ENCODE measurements around the gene ARL6IP4. TPM values are rescaled to one million over a fixed set of nuclear protein-coding genes. Genes with fewer than 3 reads are reported as not detected.

ARL6IP4 gene
- total and polyA plus RNA-seq, 2 of the 4 experiments (the other 2 are of a cell fraction) = 161 to 254 TPM

DNA sequence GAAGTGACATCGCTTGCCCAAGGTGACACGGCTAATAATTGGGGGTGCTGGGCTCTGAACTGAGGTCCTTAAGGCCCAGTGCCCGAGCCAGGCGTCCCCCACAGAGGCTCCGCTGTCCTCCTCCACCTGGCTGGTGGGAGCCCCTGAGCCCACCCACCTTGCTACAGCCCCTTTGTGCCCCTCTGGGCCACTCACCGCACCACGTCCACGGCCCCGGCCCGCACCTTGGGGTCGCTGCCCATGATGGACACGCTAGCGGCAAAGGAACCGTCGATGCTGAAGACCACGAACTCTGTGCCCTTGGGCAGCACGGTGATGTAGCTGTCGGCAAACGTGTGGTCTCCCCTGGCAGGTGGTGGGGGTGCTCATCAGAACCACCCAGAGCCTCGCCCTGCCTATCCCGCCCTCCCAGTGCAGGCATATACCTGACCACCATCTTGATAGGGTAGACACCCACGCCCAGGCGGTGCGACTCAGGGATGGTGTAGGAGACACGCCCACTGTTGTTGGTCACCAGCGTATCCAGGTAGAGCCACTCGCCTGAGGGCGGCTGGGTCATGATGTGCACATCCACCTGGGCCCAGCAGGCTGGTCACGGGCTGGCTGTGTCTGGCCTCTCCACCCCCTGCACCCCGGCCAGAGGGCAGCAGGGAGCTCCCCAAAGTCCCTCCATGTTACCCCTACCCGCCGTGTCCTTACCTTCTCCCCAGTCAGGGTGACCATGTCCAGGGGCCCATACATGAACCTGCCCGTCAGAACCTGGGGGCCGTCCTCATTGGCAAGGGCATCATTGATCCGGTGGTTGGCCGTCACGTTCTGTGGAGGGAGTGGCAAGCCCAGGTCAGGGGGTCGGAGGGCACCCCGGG, 6.8 kb downstream of the ARL6IP4 start:
- Histone ChIP-seq H3K4me3 (ENCODE audit: insufficient read depth, low read depth, low read length) (no peak overlapping the region), H2AK5ac (ENCODE audit: low read depth, low read length) (no peak overlapping the region; the same call in 1 of the 2 replicates), H2AFZ (replicated peaks; ENCODE audit: low read length, poor library complexity) (peak overlapping the region; percentile 15), H2BK5ac (ENCODE audit: low read depth, low read length, poor library complexity, severe bottlenecking) (no peak overlapping the region), H4K5ac (ENCODE audit: low read depth, low read length) (no peak overlapping the region), H4K91ac (ENCODE audit: insufficient read depth, low read depth, low read length) (no peak overlapping the region), H2BK120ac (ENCODE audit: low read depth, low read length) (no peak overlapping the region), H2AK9ac (replicated peaks; ENCODE audit: low read depth, low read length, poor library complexity) (no peak overlapping the region), H3K27ac (ENCODE audit: insufficient read depth, low read length) (no peak overlapping the region), H3K79me1 (ENCODE audit: low read depth in 1 of 2, low read length in 2 of 2) (peaks cover 4 to 21% of the 10 kb centered on the region in 2 experiments; a peak in 2 of 4 replicates), H3K4me2 (ENCODE audit: low read depth, low read length) (no peak overlapping the region), H2BK15ac (ENCODE audit: low read depth, low read length) (no peak overlapping the region), H3K4ac (ENCODE audit: low read depth, low read length) (no peak overlapping the region), H2BK20ac (ENCODE audit: low read depth, low read length) (no peak overlapping the region), H3K56ac (ENCODE audit: extremely low read depth, insufficient read depth, low read length) (no peak overlapping the region), H3K18ac (ENCODE audit: low read depth, low read length) (no peak overlapping the region), H3K9ac (ENCODE audit: low read depth, low read length) (no peak overlapping the region), H4K8ac (ENCODE audit: low read depth in 2 of 2, low read length in 2 of 2) (no peak overlapping the region), H3K14ac (replicated peaks; ENCODE audit: low read depth, low read length) (no peak overlapping the region), H3K4me1 (ENCODE audit: control insufficient read depth, insufficient read depth, low read length) (peaks cover 12% of the 10 kb centered on the region), H3K9me1 (ENCODE audit: insufficient read depth, low read length) (peaks cover 12% of the 10 kb centered on the region; the same call in 1 of the 2 replicates), H3K9me3 (ENCODE audit: control insufficient read depth, insufficient read depth, low read length) (no peaks in the 10 kb centered on the region), H3K36me3 (ENCODE audit: control insufficient read depth, insufficient read depth, low read length) (peaks cover 49% of the 10 kb centered on the region), H4K20me1 (ENCODE audit: insufficient read depth, low read length) (peaks cover 7% of the 10 kb centered on the region; the same call in 1 of the 2 replicates), H3K23ac (ENCODE audit: low read depth, low read length) (no peak overlapping the region), H3K27me3 (ENCODE audit: control insufficient read depth, insufficient read depth, low read length) (no peaks in the 10 kb centered on the region)
- DNase-seq (no peak), ATAC-seq (ENCODE audit: low read depth) (no peak)
- TF ChIP-seq CTCF (conservative IDR thresholded peaks at IDR 0.05; ENCODE audit: low read depth, low read length) = no peak
- CTCF ChIA-PET = no interaction called here
- in situ Hi-C loops (cut with MboI; ENCODE audit: low sequenced_read_pairs) = loop anchor here (10.0 kb wide), 1 partner anchor 157 kb away; no protein-coding TSS in a partner anchor
- WGBS, 2 experiments (ENCODE audit: extremely low coverage in 2 of 2, insufficient read length in 1 of 2) = 96% methylated on average over 24 of the region's 39 CpGs; no CpG with 5 or more reads in 1 of the 2 experiments
- intact Hi-C loops (cut with micrococcal nuclease) = no loop called here
- dilution Hi-C loops (cut with HindIII; ENCODE audit: low sequenced_read_pairs, unreplicated experiment) = loop anchor here (25.0 kb wide), 1 partner anchor 250 kb away; the partner anchor contains the start of genes MPHOSPH9 and MTRFR
- POLR2A ChIA-PET (ENCODE audit: unreplicated experiment) = interaction anchor here (0.6 kb wide), 1 partner anchor 237 kb away, joined by 3 read pairs; no protein-coding TSS in a partner anchor
- no TSS peak for BruUV-seq (replicated peaks)

All from IMR-90 (cell line).